ENCODE results near the gene TGFBR3. TPM values are rescaled to one million over a fixed set of nuclear protein-coding genes. Genes with fewer than 3 reads are reported as not detected.

TGFBR3 gene
- total RNA-seq, 1 donor, result 118 TPM

GRCh38 chr1:91792489-91793071 lies 93.4 kb downstream of the TGFBR3 start:
- no peak for DNase-seq (ENCODE audit: low read depth)
- no peak overlapping the region for H3K4me3 ChIP-seq (ENCODE audit: low read depth, low read length)
- TF ChIP-seq CTCF (IDR thresholded peaks at IDR 0.05; ENCODE audit: insufficient read depth, low read length), result no peak

- TF ChIP-seq CTCF (IDR thresholded peaks at IDR 0.05; ENCODE audit: insufficient read depth, low read length), result no peak
- H3K4me3 ChIP-seq (ENCODE audit: low read depth, low read length), result no peak overlapping the region
- no peak for DNase-seq (ENCODE audit: low read depth)
These were observed 94.1 kb downstream of the TGFBR3 start for GRCh38 chr1:91791691-91792488.

- no peak for DNase-seq (ENCODE audit: low read depth)
- H3K4me3 ChIP-seq (ENCODE audit: low read depth, low read length), result no peak overlapping the region
- no peak for TF ChIP-seq CTCF (IDR thresholded peaks at IDR 0.05; ENCODE audit: insufficient read depth, low read length)
These were observed 94.8 kb downstream of the TGFBR3 start for GRCh38 chr1:91791103-91791502.

- TF ChIP-seq CTCF (IDR thresholded peaks at IDR 0.05; ENCODE audit: insufficient read depth, low read length), result no peak
- DNase-seq (ENCODE audit: low read depth), result no peak
- no peak overlapping the region for H3K4me3 ChIP-seq (ENCODE audit: low read depth, low read length)
These were observed 95.6 kb downstream of the TGFBR3 start for GRCh38 chr1:91790392-91790791.

GRCh38 chr1:91789273-91789997 lies 96.5 kb downstream of the TGFBR3 start:
- TF ChIP-seq CTCF (IDR thresholded peaks at IDR 0.05; ENCODE audit: insufficient read depth, low read length), result no peak
- H3K4me3 ChIP-seq (ENCODE audit: low read depth, low read length), result no peak overlapping the region
- no peak for DNase-seq (ENCODE audit: low read depth)

- no peak for DNase-seq (ENCODE audit: low read depth)
- no peak overlapping the region for H3K4me3 ChIP-seq (ENCODE audit: low read depth, low read length)
- TF ChIP-seq CTCF (IDR thresholded peaks at IDR 0.05; ENCODE audit: insufficient read depth, low read length), result no peak
These were observed 98.0 kb downstream of the TGFBR3 start for GRCh38 chr1:91787919-91788318.
